ENCODE data around the gene KCNH1. TPM values are rescaled to one million over a fixed set of nuclear protein-coding genes. Genes with fewer than 3 reads are reported as not detected.

The KCNH1 gene
- total and polyA plus RNA-seq, 10 of the 15 experiments (the other 5 are each of a cell fraction or from before 2014, with no cell fraction given), result 0.02 to 0.04 (median 0.04) TPM; not detected in 7

DNA sequence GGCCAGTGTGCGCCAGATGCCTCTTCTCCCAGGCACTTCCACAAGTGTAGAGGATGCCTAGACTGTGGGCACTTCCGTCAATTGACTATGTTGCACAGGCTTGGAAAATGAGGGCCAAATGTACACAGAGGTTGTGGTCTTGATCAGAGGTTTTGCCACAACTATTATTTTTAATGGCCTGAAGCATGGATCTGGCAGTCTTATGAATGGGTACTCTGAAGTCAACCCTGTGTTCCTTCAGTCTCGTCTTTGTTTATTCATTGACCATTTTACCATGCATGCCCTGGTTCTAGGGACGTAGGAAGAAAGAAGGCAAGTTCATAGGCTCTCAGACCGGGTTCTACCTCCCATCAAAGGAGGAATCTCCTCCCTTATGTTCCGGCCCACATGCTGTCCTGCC, 476.1 kb downstream of the KCNH1 start:
- no peaks in the 10 kb centered on the region; the same call in 2 of the 3 replicates for H3K9me3 ChIP-seq (replicated peaks; ENCODE audit: control insufficient read depth, insufficient read depth, low read length)
- H3K36me3 ChIP-seq (ENCODE audit: control insufficient read depth in 2 of 2, insufficient read depth in 2 of 2, low read length in 1 of 2), result no peaks in the 10 kb centered on the region
- RAD21 ChIA-PET (ENCODE audit: unreplicated experiment), result no interaction called here
- CTCF ChIA-PET, result no interaction called here
- FAIRE-seq (no peak), DNase-seq (ENCODE audit: low read depth, low spot score) (no peak), ATAC-seq (no peak)
- TF ChIP-seq SMC3 (IDR thresholded peaks at IDR 0.05; ENCODE audit: borderline replicate concordance, low read length), result no peak
- TF ChIP-seq, protein P1, sequence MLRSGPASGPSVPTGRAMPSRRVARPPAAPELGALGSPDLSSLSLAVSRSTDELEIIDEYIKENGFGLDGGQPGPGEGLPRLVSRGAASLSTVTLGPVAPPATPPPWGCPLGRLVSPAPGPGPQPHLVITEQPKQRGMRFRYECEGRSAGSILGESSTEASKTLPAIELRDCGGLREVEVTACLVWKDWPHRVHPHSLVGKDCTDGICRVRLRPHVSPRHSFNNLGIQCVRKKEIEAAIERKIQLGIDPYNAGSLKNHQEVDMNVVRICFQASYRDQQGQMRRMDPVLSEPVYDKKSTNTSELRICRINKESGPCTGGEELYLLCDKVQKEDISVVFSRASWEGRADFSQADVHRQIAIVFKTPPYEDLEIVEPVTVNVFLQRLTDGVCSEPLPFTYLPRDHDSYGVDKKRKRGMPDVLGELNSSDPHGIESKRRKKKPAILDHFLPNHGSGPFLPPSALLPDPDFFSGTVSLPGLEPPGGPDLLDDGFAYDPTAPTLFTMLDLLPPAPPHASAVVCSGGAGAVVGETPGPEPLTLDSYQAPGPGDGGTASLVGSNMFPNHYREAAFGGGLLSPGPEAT (IDR thresholded peaks at IDR 0.05; ENCODE audit: low read depth), result no peak
- no peak for TF ChIP-seq ZBTB11 (CRISPR knock-in tag; IDR thresholded peaks at IDR 0.05)
- no peak for TF ChIP-seq YBX1 (IDR thresholded peaks at IDR 0.05)
- no peak for TF ChIP-seq NFIC (IDR thresholded peaks at IDR 0.05; ENCODE audit: low read depth, low read length)
- TF ChIP-seq TARDBP (IDR thresholded peaks at IDR 0.05; ENCODE audit: borderline replicate concordance), result no peak
- TF ChIP-seq, protein P2, sequence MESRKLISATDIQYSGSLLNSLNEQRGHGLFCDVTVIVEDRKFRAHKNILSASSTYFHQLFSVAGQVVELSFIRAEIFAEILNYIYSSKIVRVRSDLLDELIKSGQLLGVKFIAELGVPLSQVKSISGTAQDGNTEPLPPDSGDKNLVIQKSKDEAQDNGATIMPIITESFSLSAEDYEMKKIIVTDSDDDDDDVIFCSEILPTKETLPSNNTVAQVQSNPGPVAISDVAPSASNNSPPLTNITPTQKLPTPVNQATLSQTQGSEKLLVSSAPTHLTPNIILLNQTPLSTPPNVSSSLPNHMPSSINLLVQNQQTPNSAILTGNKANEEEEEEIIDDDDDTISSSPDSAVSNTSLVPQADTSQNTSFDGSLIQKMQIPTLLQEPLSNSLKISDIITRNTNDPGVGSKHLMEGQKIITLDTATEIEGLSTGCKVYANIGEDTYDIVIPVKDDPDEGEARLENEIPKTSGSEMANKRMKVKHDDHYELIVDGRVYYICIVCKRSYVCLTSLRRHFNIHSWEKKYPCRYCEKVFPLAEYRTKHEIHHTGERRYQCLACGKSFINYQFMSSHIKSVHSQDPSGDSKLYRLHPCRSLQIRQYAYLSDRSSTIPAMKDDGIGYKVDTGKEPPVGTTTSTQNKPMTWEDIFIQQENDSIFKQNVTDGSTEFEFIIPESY (IDR thresholded peaks at IDR 0.05), result no peak
- TF ChIP-seq PBX3 (IDR thresholded peaks at IDR 0.05; ENCODE audit: insufficient replicate concordance, low read depth, low read length), result no peak
- no peak for TF ChIP-seq RFX5 (IDR thresholded peaks at IDR 0.05; ENCODE audit: low read depth, low read length)
- TF ChIP-seq, protein P3, sequence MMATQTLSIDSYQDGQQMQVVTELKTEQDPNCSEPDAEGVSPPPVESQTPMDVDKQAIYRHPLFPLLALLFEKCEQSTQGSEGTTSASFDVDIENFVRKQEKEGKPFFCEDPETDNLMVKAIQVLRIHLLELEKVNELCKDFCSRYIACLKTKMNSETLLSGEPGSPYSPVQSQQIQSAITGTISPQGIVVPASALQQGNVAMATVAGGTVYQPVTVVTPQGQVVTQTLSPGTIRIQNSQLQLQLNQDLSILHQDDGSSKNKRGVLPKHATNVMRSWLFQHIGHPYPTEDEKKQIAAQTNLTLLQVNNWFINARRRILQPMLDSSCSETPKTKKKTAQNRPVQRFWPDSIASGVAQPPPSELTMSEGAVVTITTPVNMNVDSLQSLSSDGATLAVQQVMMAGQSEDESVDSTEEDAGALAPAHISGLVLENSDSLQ (IDR thresholded peaks at IDR 0.05), result no peak
- TF ChIP-seq MEF2B (IDR thresholded peaks at IDR 0.05; ENCODE audit: partially characterized antibody, poor library complexity, severe bottlenecking), result no peak
- TF ChIP-seq ASH2L (IDR thresholded peaks at IDR 0.05; ENCODE audit: borderline replicate concordance, low read depth), result no peak
- no peak for TF ChIP-seq SKIL (IDR thresholded peaks at IDR 0.05; ENCODE audit: low read depth, poor library complexity, severe bottlenecking)
- no peaks in the 10 kb centered on the region for H3K27me3 ChIP-seq (replicated peaks in 1 of 2; ENCODE audit: control insufficient read depth in 2 of 2, insufficient read depth in 2 of 2, low read length in 1 of 2)
- H3K4me1 ChIP-seq (ENCODE audit: control insufficient read depth, insufficient read depth, low read length), result no peaks in the 10 kb centered on the region
- no peaks in the 10 kb centered on the region for H3K79me2 ChIP-seq (ENCODE audit: control insufficient read depth, insufficient read depth, low read length)
- WGBS (ENCODE audit: insufficient coverage, insufficient replicate concordance, low lambda C conversion rate, missing lambda C conversion rate), result 41% methylated on average over 6 of the region's 6 CpGs
- H3K4me3 ChIP-seq, result no peak overlapping the region
- SMC1A ChIA-PET (ENCODE audit: uncharacterized antibody, unreplicated experiment), result no interaction called here
- H3K4me2 ChIP-seq (ENCODE audit: control insufficient read depth, insufficient read depth), result no peak overlapping the region
- H4K20me1 ChIP-seq (ENCODE audit: control insufficient read depth, insufficient read depth), result no peaks in the 10 kb centered on the region
- in situ Hi-C loops (cut with MboI), result no loop called here
- POLR2A ChIA-PET, result no interaction called here
- no TSS peak for BruUV-seq (replicated peaks)
- no peak overlapping the region for H2AFZ ChIP-seq (ENCODE audit: control insufficient read depth, low read depth, low read length)
- no peak overlapping the region for H3K27ac ChIP-seq (ENCODE audit: control insufficient read depth, insufficient read depth)
- no peak overlapping the region for H3K9ac ChIP-seq (ENCODE audit: control insufficient read depth, insufficient read depth, low read length)
- intact Hi-C loops (cut with micrococcal nuclease; ENCODE audit: unreplicated experiment), result no loop called here

All from GM12878 (cell line).